Loucy (cell line): ENCODE measurements around the gene SPTB.

ENCODE experiments used
- H2AFZ ChIP-seq: fragments of 200-600 bp; sonication (generic); 2 replicates; pipeline ENCODE4 v1.6.0; 2016; ENCODE audit warnings: antibody characterized with exemption, mild to moderate bottlenecking, low read length, moderate library complexity
- H3F3A ChIP-seq: fragments of 200-600 bp; 2 replicates; pipeline ENCODE4 v1.6.0; 2016; ENCODE audit warnings: antibody characterized with exemption, low read depth, mild to moderate bottlenecking
- H3K27me3 ChIP-seq: fragments of 200-600 bp; sonication (generic); 2 replicates; pipeline ENCODE4 v1.6.1; 2014; ENCODE audit warnings: low read length, mild to moderate bottlenecking; ENCODE audit not compliant: insufficient read depth, poor library complexity, severe bottlenecking
- H3K36me3 ChIP-seq: fragments of 200-600 bp; sonication (generic); 2 replicates; pipeline ENCODE4 v1.6.1; 2016; ENCODE audit warnings: low read length; ENCODE audit not compliant: insufficient read depth
- H3K4me1 ChIP-seq: fragments of 200-600 bp; sonication (generic); 2 replicates; pipeline ENCODE4 v1.5.1; 2014; ENCODE audit warnings: low read length, mild to moderate bottlenecking; ENCODE audit not compliant: insufficient read depth, poor library complexity, severe bottlenecking
- H3K4me2 ChIP-seq: fragments of 200-600 bp; sonication (generic); 2 replicates; pipeline ENCODE4 v1.6.0; 2014; ENCODE audit warnings: antibody characterized with exemption, low read length, low read depth, mild to moderate bottlenecking; ENCODE audit not compliant: poor library complexity, severe bottlenecking
- H3K4me3 ChIP-seq: fragments of 200-600 bp; sonication (generic); 2 replicates; pipeline ENCODE4 v1.5.1; 2014; ENCODE audit warnings: low read length, mild to moderate bottlenecking, mixed read lengths; ENCODE audit not compliant: poor library complexity, severe bottlenecking
- H3K79me2 ChIP-seq: fragments of 200-600 bp; sonication (generic); 2 replicates; pipeline ENCODE4 v1.6.1; 2014; ENCODE audit warnings: low read length; ENCODE audit not compliant: insufficient read depth
- H3K9ac ChIP-seq: fragments of 200-600 bp; sonication (generic); 2 replicates; pipeline ENCODE4 v1.6.0; 2014; ENCODE audit warnings: mild to moderate bottlenecking, low read depth, low read length, moderate library complexity; ENCODE audit not compliant: poor library complexity, severe bottlenecking
- H3K9me2 ChIP-seq: fragments of 200-600 bp; sonication (generic); replicated peaks from 2 replicates; pipeline ENCODE4 v1.6.1; 2016; ENCODE audit warnings: low read depth, low read length, mixed read lengths
- H3K9me3 ChIP-seq: fragments of 200-600 bp; sonication (generic); 2 replicates; pipeline ENCODE4 v1.6.1; 2014; ENCODE audit warnings: mild to moderate bottlenecking, antibody characterized with exemption, low read length, low read depth; ENCODE audit not compliant: insufficient read depth
- H4K20me1 ChIP-seq: fragments of 200-600 bp; sonication (generic); 2 replicates; pipeline ENCODE4 v1.6.0; 2014; ENCODE audit warnings: antibody characterized with exemption, low read length, mild to moderate bottlenecking; ENCODE audit not compliant: insufficient read depth, poor library complexity, severe bottlenecking
- EZH2phosphoT487 ChIP-seq: fragments of 200-600 bp; IDR thresholded peaks from 2 replicates; pipeline ENCODE4 v1.6.1; 2018; ENCODE audit warnings: antibody characterized with exemption, mild to moderate bottlenecking, moderate library complexity, borderline replicate concordance
- TF ChIP-seq, protein P1 (sequence below): fragments of 200-600 bp; sonication (generic); conservative IDR thresholded peaks from 2 replicates; pipeline ENCODE4 v1.5.1; 2014; ENCODE audit warnings: mild to moderate bottlenecking, antibody characterized with exemption, low read length

Gene SPTB

DNA sequence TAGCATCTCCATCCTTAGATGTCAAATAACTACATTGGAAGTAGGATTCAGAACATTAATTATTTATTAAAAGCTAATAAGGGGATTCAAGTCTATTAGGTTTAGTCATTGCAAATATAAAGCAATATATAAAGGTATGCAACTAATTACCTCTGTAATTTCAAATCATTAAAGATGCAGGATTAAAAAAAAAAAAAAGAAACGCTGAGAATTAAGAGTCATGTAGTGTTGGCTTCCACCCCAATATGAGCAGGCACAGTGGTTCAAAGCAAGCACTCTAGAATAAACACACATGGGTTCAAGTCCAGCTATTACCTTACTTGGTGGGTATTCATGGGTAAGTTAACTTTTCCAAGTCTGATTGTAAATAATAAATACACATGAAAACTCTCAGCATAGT, 10.9 kb downstream of the SPTB start:
- H3K4me1 ChIP-seq: no peaks in the 10 kb centered on the region
- H3K36me3 ChIP-seq: no peaks in the 10 kb centered on the region
- H3K4me3 ChIP-seq: no peak overlapping the region
- H3K9me3 ChIP-seq: no peaks in the 10 kb centered on the region
- no peak overlapping the region for H3K4me2 ChIP-seq
- H4K20me1 ChIP-seq: no peaks in the 10 kb centered on the region
- H3K9ac ChIP-seq: no peak overlapping the region
- no peak overlapping the region for H2AFZ ChIP-seq
- H3K9me2 ChIP-seq: no peaks in the 10 kb centered on the region
- TF ChIP-seq, protein P1, sequence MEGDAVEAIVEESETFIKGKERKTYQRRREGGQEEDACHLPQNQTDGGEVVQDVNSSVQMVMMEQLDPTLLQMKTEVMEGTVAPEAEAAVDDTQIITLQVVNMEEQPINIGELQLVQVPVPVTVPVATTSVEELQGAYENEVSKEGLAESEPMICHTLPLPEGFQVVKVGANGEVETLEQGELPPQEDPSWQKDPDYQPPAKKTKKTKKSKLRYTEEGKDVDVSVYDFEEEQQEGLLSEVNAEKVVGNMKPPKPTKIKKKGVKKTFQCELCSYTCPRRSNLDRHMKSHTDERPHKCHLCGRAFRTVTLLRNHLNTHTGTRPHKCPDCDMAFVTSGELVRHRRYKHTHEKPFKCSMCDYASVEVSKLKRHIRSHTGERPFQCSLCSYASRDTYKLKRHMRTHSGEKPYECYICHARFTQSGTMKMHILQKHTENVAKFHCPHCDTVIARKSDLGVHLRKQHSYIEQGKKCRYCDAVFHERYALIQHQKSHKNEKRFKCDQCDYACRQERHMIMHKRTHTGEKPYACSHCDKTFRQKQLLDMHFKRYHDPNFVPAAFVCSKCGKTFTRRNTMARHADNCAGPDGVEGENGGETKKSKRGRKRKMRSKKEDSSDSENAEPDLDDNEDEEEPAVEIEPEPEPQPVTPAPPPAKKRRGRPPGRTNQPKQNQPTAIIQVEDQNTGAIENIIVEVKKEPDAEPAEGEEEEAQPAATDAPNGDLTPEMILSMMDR: no peak
- TF ChIP-seq EZH2phosphoT487: no peak
- no peaks in the 10 kb centered on the region for H3K79me2 ChIP-seq
- H3F3A ChIP-seq: no peaks in the 10 kb centered on the region
- peaks cover 3% of the 10 kb centered on the region for H3K27me3 ChIP-seq

DNA sequence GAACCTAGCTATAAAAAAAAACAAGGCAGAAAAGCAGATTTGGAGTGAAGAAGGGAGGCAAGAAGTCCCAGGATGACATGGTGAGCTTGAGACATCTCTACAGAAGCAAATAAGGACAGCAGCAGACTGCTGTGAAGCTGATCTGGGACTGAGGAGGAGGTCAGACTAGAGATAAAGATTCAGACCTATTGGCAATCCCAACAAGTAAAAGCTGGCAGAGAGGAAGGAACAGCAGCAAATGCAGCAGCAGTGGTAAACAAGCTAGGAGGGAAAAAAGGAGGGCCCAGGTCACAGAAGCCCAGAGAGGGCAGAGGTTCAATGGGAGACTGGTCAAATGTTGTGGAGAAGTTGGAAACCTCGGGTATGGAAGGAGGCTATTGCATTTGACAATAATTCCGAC, 11.3 kb downstream of the SPTB start:
- H3K4me3 ChIP-seq: no peak overlapping the region
- H2AFZ ChIP-seq: no peak overlapping the region
- H3K27me3 ChIP-seq: peaks cover 3% of the 10 kb centered on the region
- H3K4me2 ChIP-seq: no peak overlapping the region
- H3K36me3 ChIP-seq: no peaks in the 10 kb centered on the region
- H3K9ac ChIP-seq: no peak overlapping the region
- no peaks in the 10 kb centered on the region for H3F3A ChIP-seq
- no peaks in the 10 kb centered on the region for H3K79me2 ChIP-seq
- H3K9me2 ChIP-seq: no peaks in the 10 kb centered on the region
- no peaks in the 10 kb centered on the region for H3K9me3 ChIP-seq
- H4K20me1 ChIP-seq: no peaks in the 10 kb centered on the region
- H3K4me1 ChIP-seq: no peaks in the 10 kb centered on the region
- TF ChIP-seq EZH2phosphoT487: no peak
- TF ChIP-seq, protein P1: no peak

DNA sequence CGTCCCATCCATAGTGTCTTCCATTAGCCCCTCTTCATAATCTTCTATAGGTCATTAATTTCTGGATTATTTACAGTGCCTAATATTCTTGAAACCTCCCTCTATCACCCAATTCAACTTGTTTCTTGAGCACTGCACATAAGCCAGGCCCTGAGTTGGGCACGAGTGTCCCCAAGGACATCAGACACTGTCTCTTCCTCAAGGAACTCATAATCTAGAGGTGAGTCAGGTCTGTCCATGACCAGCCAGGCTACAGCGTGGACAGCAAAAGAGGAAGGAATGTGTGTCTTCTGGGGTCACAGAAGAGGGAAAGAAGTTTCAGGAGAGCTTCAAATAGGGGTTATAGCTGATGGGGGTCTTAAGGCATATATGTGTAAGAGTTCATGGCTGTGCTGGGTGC, 12.5 kb downstream of the SPTB start:
- no peak for TF ChIP-seq EZH2phosphoT487
- TF ChIP-seq, protein P1: no peak
- Histone ChIP-seq H3K9ac (no peak overlapping the region), H3K9me3 (no peaks in the 10 kb centered on the region), H2AFZ (no peak overlapping the region), H3K4me3 (no peak overlapping the region), H3K9me2 (no peaks in the 10 kb centered on the region), H3K4me1 (no peaks in the 10 kb centered on the region), H3F3A (no peaks in the 10 kb centered on the region), H3K27me3 (peaks cover 3% of the 10 kb centered on the region), H4K20me1 (no peaks in the 10 kb centered on the region), H3K4me2 (no peak overlapping the region), H3K36me3 (no peaks in the 10 kb centered on the region), H3K79me2 (no peaks in the 10 kb centered on the region)
